ENCODE results near the gene ZNF317.

- TF ChIP-seq EZH2 (IDR thresholded peaks at IDR 0.05; ENCODE audit: insufficient read depth, poor library complexity, severe bottlenecking), result no peak
- no peak for TF ChIP-seq EZH2phosphoT487 (IDR thresholded peaks at IDR 0.05; ENCODE audit: insufficient read depth, low read depth)
These were observed 7.8 kb upstream of the ZNF317 start for GRCh38 chr19:9132422-9132821.
